GM12891 (cell line): Measurements from ENCODE around the gene OTUB1.
A peak's percentile ranks its signal among the peaks of the same experiment; 100 is the strongest.

ENCODE experiments used
- DNase-seq: peaks from one replicate; pipeline ENCODE4 v3.0.0; 2011; ENCODE audit warnings: low spot score; ENCODE audit not compliant: insufficient read length
- FAIRE-seq: peaks from 2 replicates; lab custom pipeline; 2011; peaks lifted over from hg19 to GRCh38; lab: Jason Lieb, UNC
- PAX5 ChIP-seq: IDR thresholded peaks from 2 replicates; pipeline ENCODE4 v1.6.1; 2011; ENCODE audit warnings: low read length, moderate library complexity, mild to moderate bottlenecking; ENCODE audit not compliant: insufficient read depth, severe bottlenecking
- POLR2A ChIP-seq: IDR thresholded peaks from 2 replicates; pipeline ENCODE4 v1.6.1; 2011; ENCODE audit warnings: low read depth, low read length, control low read depth
- POLR2AphosphoS5 ChIP-seq: IDR thresholded peaks from 2 replicates; pipeline ENCODE4 v1.6.1; 2011; ENCODE audit warnings: low read depth, low read length, control low read depth
- POU2F2 ChIP-seq: IDR thresholded peaks from 2 replicates; pipeline ENCODE4 v1.6.1; 2011; ENCODE audit warnings: low read depth, mild to moderate bottlenecking, control low read depth, low read length, moderate library complexity
- SPI1 ChIP-seq: IDR thresholded peaks from 2 replicates; pipeline ENCODE4 v1.6.1; 2011; ENCODE audit warnings: low read depth, low read length, control low read depth
- TAF1 ChIP-seq: IDR thresholded peaks from 2 replicates; pipeline ENCODE4 v1.6.1; 2011; ENCODE audit warnings: low read depth, low read length, control low read depth

Gene OTUB1

GRCh38 chr11:63998558-63999348 is 12.5 kb downstream of the OTUB1 start:
- no peak for TF ChIP-seq POU2F2
- TF ChIP-seq SPI1, result no peak
- TF ChIP-seq TAF1, result no peak
- TF ChIP-seq POLR2A, result no peak
- no peak for TF ChIP-seq PAX5
- peak; percentile 17; the same call in 1 of the 2 replicates for TF ChIP-seq POLR2AphosphoS5
- no peak for FAIRE-seq
- DNase-seq, result no peak

DNA sequence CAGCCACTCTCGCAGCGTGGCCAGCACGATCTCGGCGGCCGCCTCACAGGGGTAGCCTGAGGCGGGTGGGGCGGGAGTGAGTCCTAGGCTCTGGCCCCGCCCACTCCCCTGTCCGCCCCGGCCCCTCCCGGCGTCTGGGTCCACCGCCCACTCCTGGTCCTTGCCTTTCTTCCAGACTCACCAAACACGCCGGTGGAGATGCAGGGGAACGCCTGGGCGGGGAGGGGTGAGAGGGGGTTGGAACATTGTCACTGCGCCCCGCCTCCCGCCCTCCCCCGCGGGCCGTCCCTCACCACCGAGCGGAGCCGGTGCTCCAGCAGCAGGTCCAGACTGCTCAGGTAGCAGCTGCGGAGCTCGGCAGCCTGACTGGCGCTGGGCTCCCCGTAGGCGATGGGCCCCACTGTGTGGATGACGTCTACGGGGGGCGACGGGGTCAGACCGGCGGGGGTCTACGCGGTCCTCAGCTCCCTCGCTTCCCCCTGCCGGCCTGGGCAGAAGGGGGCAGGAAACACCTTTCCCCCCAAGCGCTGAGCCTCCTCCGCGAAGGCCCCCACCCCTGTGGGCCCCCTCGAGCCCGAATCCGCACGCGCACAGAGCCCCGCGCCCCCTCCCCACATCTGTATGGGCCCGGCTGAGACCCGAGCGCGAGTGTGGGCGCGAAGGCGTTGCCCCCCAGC is 13.2 kb downstream of the OTUB1 start:
- FAIRE-seq (peak; percentile 75), DNase-seq (peak; percentile 86)
- TF ChIP-seq POLR2AphosphoS5, result no peak
- no peak for TF ChIP-seq POLR2A
- no peak for TF ChIP-seq TAF1
- no peak for TF ChIP-seq POU2F2
- no peak for TF ChIP-seq PAX5
- no peak for TF ChIP-seq SPI1

DNA sequence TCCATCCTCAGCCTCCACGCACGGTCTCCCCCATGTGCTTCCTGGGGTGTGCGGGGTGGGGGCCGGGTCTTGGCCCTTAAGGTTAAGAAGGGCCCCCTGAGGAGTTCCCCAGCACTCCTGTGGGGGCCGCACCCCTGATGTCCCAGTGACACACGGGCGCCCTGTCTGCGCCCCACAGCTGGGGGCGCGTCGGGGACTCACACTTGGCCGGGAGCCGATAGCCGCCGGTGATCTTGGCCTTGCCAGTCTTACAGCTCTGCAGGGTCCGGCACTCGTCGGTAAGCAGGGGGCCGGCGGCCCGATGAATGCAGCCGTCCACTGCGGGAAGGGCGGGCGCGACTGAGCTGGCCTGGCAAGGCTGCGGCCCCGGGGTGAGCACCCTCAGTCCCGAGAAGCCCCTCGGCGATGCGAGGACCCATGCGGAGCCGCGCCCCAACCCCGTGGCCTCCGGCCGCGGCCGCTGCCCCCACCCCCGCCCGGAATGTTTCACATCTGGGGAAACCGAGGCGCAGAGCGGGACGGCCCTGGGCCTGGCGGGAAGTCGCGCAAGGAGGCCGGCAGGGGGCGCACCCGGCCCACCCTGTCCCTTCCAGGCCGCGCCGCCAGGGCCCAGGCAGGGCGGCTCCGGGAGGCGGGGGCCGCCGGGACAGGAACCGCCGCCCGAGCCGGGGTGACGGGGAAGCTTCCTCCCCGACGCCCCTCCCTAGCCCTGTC is 13.9 kb downstream of the OTUB1 start:
- FAIRE-seq (peak; percentile 77), DNase-seq (peak; percentile 97)
- TF ChIP-seq SPI1 (no peak), POU2F2 (no peak), POLR2A (no peak), POLR2AphosphoS5 (no peak; the same call in 1 of the 2 replicates), TAF1 (no peak), PAX5 (no peak)

GRCh38 chr11:64000740-64001483 is 14.7 kb downstream of the OTUB1 start:
- TF ChIP-seq POU2F2, result no peak
- TF ChIP-seq POLR2AphosphoS5, result no peak
- no peak for TF ChIP-seq POLR2A
- FAIRE-seq, result no peak
- no peak for DNase-seq

- TF ChIP-seq PAX5 (no peak), TAF1 (no peak), POU2F2 (no peak)
- peak; percentile 40 for FAIRE-seq
Measured at GRCh38 chr11:64001484-64002420, 15.5 kb downstream of the OTUB1 start.

DNA sequence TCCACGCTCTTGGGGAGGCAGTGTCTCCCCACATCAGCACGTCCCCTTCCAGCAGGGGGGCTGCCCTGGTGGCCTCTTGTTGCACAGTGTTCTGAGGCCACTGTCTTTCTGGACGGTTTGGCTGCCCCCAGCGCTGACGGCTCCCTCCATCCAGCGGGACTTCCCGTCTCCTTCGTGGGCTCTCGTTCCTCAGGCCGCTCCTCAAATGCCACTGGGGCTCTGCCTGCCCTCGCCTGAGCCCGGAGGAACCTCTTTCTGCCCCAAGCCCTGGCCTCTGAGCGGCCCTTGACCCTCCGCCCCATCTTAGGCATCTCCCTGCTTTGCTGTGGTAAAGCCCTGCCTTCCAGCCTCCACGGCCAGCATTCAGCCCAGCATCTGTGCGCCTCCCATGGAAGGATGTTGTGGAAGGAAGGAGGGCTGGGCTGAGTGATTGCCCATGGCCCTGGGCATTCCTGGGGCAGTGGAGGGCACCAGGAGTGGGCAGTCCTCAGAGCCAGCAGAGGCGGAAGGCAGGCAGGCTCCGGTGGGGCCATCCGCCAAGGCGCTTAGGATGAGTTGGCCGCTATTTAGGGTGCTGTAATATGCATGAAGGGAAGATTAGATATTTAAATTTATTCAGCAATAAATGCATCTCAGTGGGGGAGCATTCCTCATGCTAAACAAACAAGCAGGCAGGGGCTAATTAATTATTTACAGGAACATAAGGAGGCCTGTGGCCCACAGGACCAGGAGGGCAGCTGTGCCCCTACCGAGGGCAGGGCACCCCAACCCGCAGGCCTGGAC is 17.8 kb downstream of the OTUB1 start:
- no peak for TF ChIP-seq SPI1
- no peak for TF ChIP-seq PAX5
- TF ChIP-seq POLR2A, result no peak
- no peak for TF ChIP-seq TAF1
- TF ChIP-seq POU2F2, result no peak
- no peak for TF ChIP-seq POLR2AphosphoS5
- FAIRE-seq (no peak), DNase-seq (no peak)

More at GRCh38 chr11:64001484-64002420, 15.5 kb downstream of the OTUB1 start:
- no peak for DNase-seq

DNA sequence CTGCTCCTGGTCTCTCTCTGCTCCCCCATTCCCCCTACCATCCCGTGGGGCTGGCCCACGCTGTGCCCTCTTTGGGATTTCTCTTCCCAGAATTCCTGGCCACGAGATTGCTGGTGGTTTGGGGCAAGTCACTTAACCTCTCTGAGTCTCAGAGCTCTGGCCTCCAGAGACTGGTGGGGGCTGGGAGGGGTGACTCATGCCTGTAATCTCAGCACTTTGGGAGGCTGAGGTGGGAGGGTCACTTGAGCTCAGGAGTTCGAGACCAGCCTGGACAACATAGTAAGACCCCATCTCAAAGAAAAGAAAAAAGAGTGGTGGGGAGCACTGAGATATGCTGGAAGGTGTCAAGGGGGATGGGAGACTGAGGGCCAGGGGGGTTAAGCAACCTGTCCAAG is 18.3 kb downstream of the OTUB1 start:
- no peak for DNase-seq
- no peak for FAIRE-seq
- TF ChIP-seq POLR2A (no peak), POLR2AphosphoS5 (no peak), POU2F2 (no peak), TAF1 (no peak), SPI1 (no peak), PAX5 (no peak)

DNA sequence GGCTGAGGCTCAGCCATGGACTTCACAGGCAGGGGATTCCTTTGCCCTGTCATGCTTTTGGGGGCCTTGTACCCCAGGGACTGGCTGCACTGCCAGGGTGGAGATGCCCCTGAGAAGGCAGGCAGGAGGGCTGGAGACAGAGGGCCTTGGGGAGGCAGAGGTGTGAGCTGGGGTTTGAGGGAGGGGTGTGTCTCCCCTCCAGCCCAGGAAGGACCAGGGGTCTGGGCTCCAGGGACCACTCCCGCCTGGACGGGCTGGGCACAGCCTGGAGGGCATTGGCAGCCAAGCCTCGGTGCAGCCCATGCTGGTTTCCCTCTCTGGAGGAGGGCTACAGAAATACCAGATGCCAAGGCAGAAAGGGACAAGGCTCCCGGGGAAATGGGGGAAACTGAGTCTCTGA is 19.5 kb downstream of the OTUB1 start:
- no peak for DNase-seq
- TF ChIP-seq POLR2AphosphoS5 (no peak), TAF1 (no peak), POU2F2 (no peak), PAX5 (no peak), SPI1 (no peak), POLR2A (no peak)
- no peak for FAIRE-seq
